ENCODE data around the gene MAST2.

DNA sequence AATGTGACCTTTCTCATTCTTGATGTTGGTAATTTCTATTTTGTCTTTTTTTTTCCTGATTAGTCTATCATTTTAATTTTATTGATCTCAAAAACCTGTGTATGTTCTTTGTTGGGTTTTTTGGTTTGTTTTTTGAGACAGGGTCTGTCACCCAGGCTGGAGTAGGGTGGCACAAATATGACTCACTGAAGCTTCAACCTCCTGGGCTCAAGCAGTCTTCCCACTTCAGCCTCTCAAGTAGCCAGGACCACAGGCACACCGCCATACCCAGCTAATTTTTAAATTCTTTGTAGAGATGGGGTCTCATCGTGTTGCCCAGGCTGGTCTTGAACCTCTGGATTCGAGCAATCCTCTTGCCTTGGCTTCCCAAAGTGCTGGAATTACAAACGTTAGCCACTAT lies 183.8 kb downstream of the MAST2 start:
- TF ChIP-seq CTCF (conservative IDR thresholded peaks at IDR 0.05) (no peak), ZFX (IDR thresholded peaks at IDR 0.05) (no peak)

Data from C4-2B (cell line).